Natural killer cell (primary cell): ENCODE results near the gene CCNL2. TPM values are rescaled to one million over a fixed set of nuclear protein-coding genes. Genes with fewer than 3 reads are reported as not detected.
"Not testable (repeated sequence)": the region's sequence is repeated elsewhere in the genome, so short reads cannot be mapped to it uniquely, and the experiment has no call there.

Experiments
- ATAC-seq, 3 donors: fragments of 150-1000 bp in 2 of 3; fragments of 200-7000 bp in 1 of 3; cut with Tn5 transposase; 1 replicate in 1 of 3; 2 replicates in 2 of 3; pipeline ENCODE4 v1.10.0; 2021; ENCODE audit warnings: mild to moderate bottlenecking in 2 of 3, moderate library complexity in 2 of 3
- DNase-seq, 2 donors: peaks; one replicate each; pipeline versions ENCODE4 v3.0.0 to v3.0.0-alpha.2; 2013 to 2021; ENCODE audit warnings: mixed read lengths in 1 of 2
- H3K27ac ChIP-seq: one replicate; pipeline ENCODE4 v1.5.1; 2013; ENCODE audit warnings: mild to moderate bottlenecking, low read length
- H3K27me3 ChIP-seq: one replicate; pipeline ENCODE4 v1.6.1; 2013; ENCODE audit warnings: low read length; ENCODE audit not compliant: control insufficient read depth, insufficient read depth
- H3K36me3 ChIP-seq: one replicate; pipeline ENCODE4 v1.6.1; 2013; ENCODE audit warnings: low read length; ENCODE audit not compliant: control insufficient read depth, insufficient read depth
- H3K4me1 ChIP-seq: one replicate; pipeline ENCODE4 v1.6.1; 2013; ENCODE audit warnings: low read length; ENCODE audit not compliant: control insufficient read depth, insufficient read depth
- H3K4me3 ChIP-seq: one replicate; pipeline ENCODE4 v1.5.1; 2013; ENCODE audit warnings: low read length
- H3K9me3 ChIP-seq: one replicate; pipeline ENCODE4 v1.6.1; 2013; ENCODE audit warnings: low read length; ENCODE audit not compliant: control insufficient read depth, insufficient read depth
- H3K27ac Mint-ChIP-seq, 2 donors: one replicate each; pipeline ENCODE4 v1.8.0; 2022; ENCODE audit warnings: mild to moderate bottlenecking in 2 of 2, mixed read lengths in 2 of 2, moderate library complexity in 1 of 2
- H3K27me3 Mint-ChIP-seq, 2 donors: one replicate each; pipeline ENCODE4 v1.8.0; 2022; ENCODE audit warnings: low read depth in 2 of 2, mixed read lengths in 2 of 2
- H3K36me3 Mint-ChIP-seq: one replicate; pipeline ENCODE4 v1.8.0; 2022; ENCODE audit warnings: mixed read lengths
- H3K4me1 Mint-ChIP-seq, 2 donors: one replicate each; pipeline ENCODE4 v1.8.0; 2022; ENCODE audit warnings: mixed read lengths in 2 of 2
- H3K4me3 Mint-ChIP-seq: one replicate; pipeline ENCODE4 v1.8.0; 2022; ENCODE audit warnings: mild to moderate bottlenecking, moderate library complexity, mixed read lengths
- H3K9me3 Mint-ChIP-seq, 2 donors: one replicate each; pipeline ENCODE4 v1.8.0; 2022; ENCODE audit warnings: mixed read lengths in 2 of 2
- WGBS: methylation state at CpG from one replicate; pipeline ENCODE4 v1.1.7; 2013; ENCODE audit warnings: missing lambda C conversion rate; ENCODE audit not compliant: insufficient coverage; 5-methylcytosine and 5-hydroxymethylcytosine counted together
- intact Hi-C: fragments of 100-400 bp; cut with micrococcal nuclease; formaldehyde crosslinking; loops from one replicate; pipeline ENCODE4 v1.14.2; 2022
- total RNA-seq, 4 donors: library from RNA; stranded (reverse); fragments of 120-200 nt in 1 of 4; gene quantifications; one replicate each; pipeline versions ENCODE4 v1.2.3 to v1.2.4, GENCODE V29; 2013 to 2022
- TF ChIP-seq, protein P1 (sequence below): fragments of 200-600 bp; IDR thresholded peaks from one replicate; pipeline ENCODE4 v1.8.0; 2022; ENCODE audit warnings: antibody characterized with exemption

The CCNL2 gene
- total RNA-seq, 3 donors from 2014 or later (not counting 1 experiment from before 2014, with no cell fraction given), result 253 to 281 (median 274) TPM

DNA sequence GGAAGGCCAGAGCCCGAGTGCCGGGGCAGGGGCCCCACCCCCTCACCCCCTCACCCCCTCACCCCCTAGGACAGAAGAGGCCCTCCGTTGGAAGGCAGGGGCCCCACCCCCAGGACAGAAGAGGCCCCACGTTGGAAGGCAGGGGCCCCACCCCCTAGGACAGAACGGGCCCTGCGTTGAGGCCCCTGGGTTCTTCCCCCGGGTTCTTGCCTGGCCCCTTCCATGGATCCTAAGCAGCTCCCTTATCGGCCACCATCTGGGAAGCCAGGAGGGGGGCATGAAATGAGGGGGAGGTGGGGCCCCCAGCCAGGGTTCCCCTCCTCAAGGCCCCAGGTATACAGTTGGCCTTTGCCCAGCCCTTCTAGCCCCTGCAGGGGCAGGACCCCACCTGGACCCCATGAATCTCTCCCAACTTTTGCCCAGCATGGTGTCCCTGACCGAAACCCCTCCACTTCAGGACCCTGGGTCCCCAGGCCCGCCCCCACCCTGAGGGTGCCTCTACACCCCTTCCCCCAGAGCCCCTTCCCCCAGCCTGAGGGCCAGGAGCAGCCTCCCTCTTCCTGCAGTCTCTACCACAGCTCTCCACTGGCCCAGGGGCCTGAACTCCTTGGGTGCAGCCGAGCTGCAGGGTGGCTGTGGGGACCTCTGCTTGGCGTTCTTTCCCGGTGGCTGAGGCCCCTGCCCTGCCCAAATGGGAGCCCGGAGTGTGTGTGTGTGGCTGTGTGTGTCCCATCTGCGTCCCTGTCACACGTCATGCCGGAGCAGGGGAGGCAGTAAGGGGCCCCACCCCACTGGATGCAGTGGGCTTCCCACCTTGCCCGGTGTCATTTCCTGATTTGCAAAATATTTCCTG, 32.1 kb upstream of the CCNL2 start:
- Mint-ChIP-seq H3K4me1 (peaks cover 0 to 4% of the 10 kb centered on the region in 2 donors), H3K36me3 (no peaks in the 10 kb centered on the region), H3K27ac (no peak overlapping the region), H3K4me3 (no peak overlapping the region), H3K27me3 (peaks cover 0 to 15% of the 10 kb centered on the region in 2 donors), H3K9me3 (no peaks in the 10 kb centered on the region)
- ATAC-seq (no peak), DNase-seq (no peak)
- H3K27ac ChIP-seq, result no peak overlapping the region
- TF ChIP-seq, protein P1, sequence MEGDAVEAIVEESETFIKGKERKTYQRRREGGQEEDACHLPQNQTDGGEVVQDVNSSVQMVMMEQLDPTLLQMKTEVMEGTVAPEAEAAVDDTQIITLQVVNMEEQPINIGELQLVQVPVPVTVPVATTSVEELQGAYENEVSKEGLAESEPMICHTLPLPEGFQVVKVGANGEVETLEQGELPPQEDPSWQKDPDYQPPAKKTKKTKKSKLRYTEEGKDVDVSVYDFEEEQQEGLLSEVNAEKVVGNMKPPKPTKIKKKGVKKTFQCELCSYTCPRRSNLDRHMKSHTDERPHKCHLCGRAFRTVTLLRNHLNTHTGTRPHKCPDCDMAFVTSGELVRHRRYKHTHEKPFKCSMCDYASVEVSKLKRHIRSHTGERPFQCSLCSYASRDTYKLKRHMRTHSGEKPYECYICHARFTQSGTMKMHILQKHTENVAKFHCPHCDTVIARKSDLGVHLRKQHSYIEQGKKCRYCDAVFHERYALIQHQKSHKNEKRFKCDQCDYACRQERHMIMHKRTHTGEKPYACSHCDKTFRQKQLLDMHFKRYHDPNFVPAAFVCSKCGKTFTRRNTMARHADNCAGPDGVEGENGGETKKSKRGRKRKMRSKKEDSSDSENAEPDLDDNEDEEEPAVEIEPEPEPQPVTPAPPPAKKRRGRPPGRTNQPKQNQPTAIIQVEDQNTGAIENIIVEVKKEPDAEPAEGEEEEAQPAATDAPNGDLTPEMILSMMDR, result no peak
- H3K36me3 ChIP-seq, result no peaks in the 10 kb centered on the region
- peaks cover 17% of the 10 kb centered on the region for H3K4me1 ChIP-seq
- intact Hi-C loops, result no loop called here
- no peak overlapping the region for H3K4me3 ChIP-seq
- WGBS, result 71% methylated on average over 15 of the region's 18 CpGs
- no peaks in the 10 kb centered on the region for H3K9me3 ChIP-seq
- H3K27me3 ChIP-seq, result peaks cover 20% of the 10 kb centered on the region

DNA sequence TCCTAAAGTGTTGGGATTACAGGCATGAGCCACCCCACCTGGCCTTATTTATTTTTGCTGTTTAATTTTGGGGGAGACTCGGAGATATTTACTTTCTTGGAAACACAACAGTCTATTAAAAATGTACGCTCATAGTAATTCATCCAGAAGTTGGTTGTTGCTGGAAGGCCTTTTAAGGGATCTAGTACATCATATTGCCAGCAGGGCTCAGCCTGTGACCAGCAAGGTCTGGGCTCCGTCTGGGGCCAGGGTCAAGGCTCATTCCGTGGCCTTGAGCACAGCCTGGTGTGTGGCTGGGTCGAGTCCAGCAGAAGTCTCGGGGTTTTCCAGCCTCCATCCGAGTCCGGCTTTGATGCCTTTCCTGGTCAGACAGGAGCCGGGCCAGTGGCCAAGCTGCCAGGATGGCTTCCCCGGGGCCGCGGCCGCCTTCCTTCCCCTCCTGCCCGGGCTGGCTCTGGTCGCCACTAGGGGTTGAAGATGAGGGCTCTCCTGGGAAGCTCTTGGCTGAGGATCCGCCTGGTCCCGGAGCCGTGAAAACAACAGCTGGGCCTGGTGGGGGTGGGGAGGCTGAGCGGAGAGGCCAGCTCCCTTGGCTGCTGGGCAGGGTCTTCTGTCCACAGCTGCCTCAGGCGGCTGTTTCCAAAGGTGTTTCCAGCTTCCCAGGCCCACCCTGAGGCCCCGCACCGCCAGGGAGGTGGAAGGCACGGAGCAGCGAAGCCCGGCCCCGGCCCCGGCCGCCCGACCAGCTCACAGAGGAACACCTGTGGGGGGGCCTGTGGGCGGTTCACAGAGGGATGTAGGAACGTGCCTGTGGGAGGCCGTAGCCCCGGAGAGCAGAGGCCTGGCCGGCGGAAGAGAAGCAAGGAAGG, 31.2 kb upstream of the CCNL2 start:
- no peak for ATAC-seq
- H3K36me3 ChIP-seq, result no peaks in the 10 kb centered on the region
- peaks cover 12% of the 10 kb centered on the region for H3K4me1 ChIP-seq
- H3K27ac ChIP-seq, result no peak overlapping the region
- H3K4me3 ChIP-seq, result no peak overlapping the region
- intact Hi-C loops, result no loop called here
- no peaks in the 10 kb centered on the region for H3K9me3 ChIP-seq
- Mint-ChIP-seq H3K27ac (no peak overlapping the region), H3K4me3 (no peak overlapping the region), H3K9me3 (no peaks in the 10 kb centered on the region), H3K4me1 (peaks cover 0 to 4% of the 10 kb centered on the region in 2 donors), H3K27me3 (peaks cover 0 to 15% of the 10 kb centered on the region in 2 donors), H3K36me3 (no peaks in the 10 kb centered on the region)
- peak in 1 of 2 donors; percentile 2 for DNase-seq
- H3K27me3 ChIP-seq, result peaks cover 16% of the 10 kb centered on the region
- TF ChIP-seq, protein P1, result no peak
- WGBS, result 78% methylated on average over 34 of the region's 35 CpGs

DNA sequence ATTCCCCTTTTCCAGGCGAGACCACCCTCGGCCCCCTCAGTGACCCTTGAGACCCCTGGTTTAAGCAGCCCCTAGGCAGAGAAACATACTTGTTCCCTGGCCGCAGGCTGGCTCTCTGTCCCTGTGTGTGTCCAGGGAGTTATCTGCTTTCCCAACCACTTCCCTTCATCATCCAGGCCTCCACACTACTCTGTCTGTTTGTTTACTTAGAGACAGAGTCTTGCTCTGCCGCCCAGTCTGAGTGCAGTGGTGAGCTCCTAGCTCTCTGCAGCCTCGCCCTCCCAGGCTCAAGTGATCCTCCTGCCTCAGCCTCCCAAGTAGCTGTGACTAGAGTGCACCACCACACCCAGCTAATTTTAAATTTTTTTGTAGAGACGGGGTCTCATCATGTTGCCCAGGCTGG, 30.5 kb upstream of the CCNL2 start:
- Histone ChIP-seq H3K4me1 (peaks cover 8% of the 10 kb centered on the region), H3K27me3 (peaks cover 10% of the 10 kb centered on the region), H3K27ac (no peak overlapping the region), H3K36me3 (no peaks in the 10 kb centered on the region), H3K9me3 (no peaks in the 10 kb centered on the region), H3K4me3 (no peak overlapping the region)
- Mint-ChIP-seq H3K27me3 (peaks cover 5 to 14% of the 10 kb centered on the region in 2 donors), H3K4me3 (no peak overlapping the region), H3K4me1 (no peaks in the 10 kb centered on the region), H3K27ac (no peak overlapping the region), H3K9me3 (no peaks in the 10 kb centered on the region), H3K36me3 (no peaks in the 10 kb centered on the region)
- ATAC-seq (no peak), DNase-seq (peak in 1 of 2 donors; percentile 5)
- TF ChIP-seq, protein P1, result no peak
- 85% methylated on average over 6 of the region's 6 CpGs for WGBS
- intact Hi-C loops, result no loop called here

DNA sequence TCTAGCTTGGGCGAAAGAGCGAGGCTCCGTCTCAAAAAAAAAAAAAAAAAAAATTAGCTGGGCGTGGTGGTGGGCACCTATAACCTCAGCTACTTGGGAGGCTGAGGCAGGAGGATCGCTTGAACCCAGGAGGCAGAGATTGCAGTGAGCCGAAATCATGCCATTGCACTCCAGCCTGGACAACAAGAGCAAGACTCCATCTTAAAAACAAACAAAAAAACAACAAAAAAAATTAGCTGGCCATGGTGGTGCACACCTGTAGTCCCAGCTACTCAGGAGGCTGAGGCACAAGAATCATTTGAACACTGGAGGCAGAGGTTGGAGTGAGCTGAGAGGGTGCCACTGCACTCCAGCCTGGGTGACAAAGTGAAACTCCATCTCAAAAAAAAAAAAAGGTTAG, 29.8 kb upstream of the CCNL2 start:
- 100% methylated on average over 3 of the region's 6 CpGs for WGBS
- H3K4me1 ChIP-seq, H3K9me3 ChIP-seq, DNase-seq, H3K27me3 ChIP-seq, H3K4me1 Mint-ChIP-seq, ATAC-seq, H3K36me3 Mint-ChIP-seq, intact Hi-C loops, H3K4me3 ChIP-seq, H3K4me3 Mint-ChIP-seq, H3K9me3 Mint-ChIP-seq, H3K36me3 ChIP-seq, H3K27ac Mint-ChIP-seq, H3K27ac ChIP-seq: not testable (repeated sequence)
- peaks cover 7 to 14% of the 10 kb centered on the region in 2 donors for H3K27me3 Mint-ChIP-seq
